22Rv1 (cell line): ENCODE data around the gene KIRREL3.
A peak's percentile ranks its signal among the peaks of the same experiment; 100 is the strongest.

ENCODE experiments used
- H3K27ac ChIP-seq: fragments of 450-650 bp; 2 replicates; pipeline ENCODE4 v1.5.1; 2017
- ZFX ChIP-seq: fragments of 450-650 bp; IDR thresholded peaks from 2 replicates; pipeline ENCODE4 v1.6.1; 2017; ENCODE audit warnings: antibody characterized with exemption, borderline replicate concordance
- TF ChIP-seq, protein P1 (sequence below): fragments of 450-650 bp; IDR thresholded peaks from 2 replicates; pipeline ENCODE4 v1.5.1; 2017; ENCODE audit warnings: mild to moderate bottlenecking

KIRREL3 gene

GRCh38 chr11:126587541-126587940 lies 413.0 kb downstream of the KIRREL3 start:
- no peak for TF ChIP-seq ZFX
- TF ChIP-seq, protein P1, sequence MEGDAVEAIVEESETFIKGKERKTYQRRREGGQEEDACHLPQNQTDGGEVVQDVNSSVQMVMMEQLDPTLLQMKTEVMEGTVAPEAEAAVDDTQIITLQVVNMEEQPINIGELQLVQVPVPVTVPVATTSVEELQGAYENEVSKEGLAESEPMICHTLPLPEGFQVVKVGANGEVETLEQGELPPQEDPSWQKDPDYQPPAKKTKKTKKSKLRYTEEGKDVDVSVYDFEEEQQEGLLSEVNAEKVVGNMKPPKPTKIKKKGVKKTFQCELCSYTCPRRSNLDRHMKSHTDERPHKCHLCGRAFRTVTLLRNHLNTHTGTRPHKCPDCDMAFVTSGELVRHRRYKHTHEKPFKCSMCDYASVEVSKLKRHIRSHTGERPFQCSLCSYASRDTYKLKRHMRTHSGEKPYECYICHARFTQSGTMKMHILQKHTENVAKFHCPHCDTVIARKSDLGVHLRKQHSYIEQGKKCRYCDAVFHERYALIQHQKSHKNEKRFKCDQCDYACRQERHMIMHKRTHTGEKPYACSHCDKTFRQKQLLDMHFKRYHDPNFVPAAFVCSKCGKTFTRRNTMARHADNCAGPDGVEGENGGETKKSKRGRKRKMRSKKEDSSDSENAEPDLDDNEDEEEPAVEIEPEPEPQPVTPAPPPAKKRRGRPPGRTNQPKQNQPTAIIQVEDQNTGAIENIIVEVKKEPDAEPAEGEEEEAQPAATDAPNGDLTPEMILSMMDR: no peak
- H3K27ac ChIP-seq: no peak overlapping the region

- peak overlapping the region; percentile 26; the same call in 1 of the 2 replicates for H3K27ac ChIP-seq
Observed at GRCh38 chr11:126585774-126586491, 414.6 kb downstream of the KIRREL3 start.

GRCh38 chr11:126585388-126585773 lies 415.2 kb downstream of the KIRREL3 start:
- TF ChIP-seq ZFX: no peak
- TF ChIP-seq, protein P1: no peak
- peak overlapping the region; percentile 26; the same call in 1 of the 2 replicates for H3K27ac ChIP-seq

More at GRCh38 chr11:126585774-126586491, 414.6 kb downstream of the KIRREL3 start:
- TF ChIP-seq, protein P1: no peak
- TF ChIP-seq ZFX: no peak

- no peak for TF ChIP-seq ZFX
- TF ChIP-seq, protein P1: no peak
- H3K27ac ChIP-seq: no peak overlapping the region
Observed at GRCh38 chr11:126583594-126584427, 416.8 kb downstream of the KIRREL3 start.

GRCh38 chr11:126583101-126583500 lies 417.5 kb downstream of the KIRREL3 start:
- no peak overlapping the region for H3K27ac ChIP-seq
- TF ChIP-seq ZFX: no peak
- TF ChIP-seq, protein P1: no peak

DNA sequence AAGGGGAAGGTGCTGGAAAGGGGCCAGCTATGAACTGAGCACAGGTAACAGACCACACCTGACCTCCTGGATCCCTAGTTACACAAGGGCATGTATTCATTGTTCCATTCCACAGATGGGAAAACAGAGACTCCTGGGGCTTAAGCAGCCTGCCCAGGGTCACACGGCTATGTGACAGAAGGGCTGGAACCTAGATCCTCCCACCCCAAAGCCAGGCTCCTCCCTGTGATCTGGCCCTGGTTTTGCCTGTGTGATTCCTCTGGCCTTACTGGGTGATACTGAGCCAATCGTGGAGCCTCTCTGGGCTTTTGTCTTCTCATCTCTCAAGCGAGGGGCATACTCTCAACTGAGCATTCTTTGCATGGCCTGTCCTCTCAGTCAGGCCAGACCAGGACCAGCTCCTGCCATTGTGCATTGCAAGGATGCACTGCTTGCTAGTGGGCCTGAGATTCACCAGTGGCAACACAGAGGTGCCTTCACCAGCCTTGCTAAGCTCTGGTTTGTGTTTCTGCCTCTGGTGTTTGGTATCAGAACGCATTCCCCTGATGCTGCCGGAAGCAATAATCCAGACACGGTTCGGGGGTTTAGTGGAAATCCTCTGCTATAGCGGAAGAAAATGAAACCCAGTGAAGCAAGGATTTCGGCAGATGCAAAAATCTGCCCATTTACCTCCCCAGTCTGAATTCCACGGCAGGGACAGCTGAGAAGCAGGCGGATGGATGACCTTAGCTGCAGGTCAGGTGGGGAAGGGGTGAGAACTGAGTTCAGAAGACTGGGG lies 418.5 kb downstream of the KIRREL3 start:
- H3K27ac ChIP-seq: no peak overlapping the region
- no peak for TF ChIP-seq ZFX

DNA sequence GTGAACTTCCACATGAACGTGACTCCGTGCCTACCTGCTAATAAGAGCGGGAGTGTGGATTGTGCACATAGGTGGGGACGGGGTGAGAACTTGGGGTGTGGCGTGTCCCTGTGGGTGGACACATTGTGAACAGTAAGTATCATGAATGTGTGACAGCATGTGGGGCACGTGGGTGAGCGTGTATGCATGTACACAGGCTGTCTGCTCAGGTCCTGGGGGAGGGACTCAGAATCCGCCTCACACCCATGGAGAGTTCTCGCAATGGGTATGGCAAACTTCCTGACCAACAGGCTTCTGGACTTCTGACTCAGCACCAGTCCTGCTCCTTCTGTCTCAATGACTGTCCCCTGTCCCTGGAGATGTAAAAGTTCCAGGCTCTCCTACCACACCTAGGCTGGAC lies 422.1 kb downstream of the KIRREL3 start:
- TF ChIP-seq, protein P1: no peak
- TF ChIP-seq ZFX: no peak
- H3K27ac ChIP-seq: no peak overlapping the region
